GM19328 (cell line): Measurements from ENCODE around the gene AKR1B1.
"Not testable (repeated sequence)": the region's sequence is repeated elsewhere in the genome, so short reads cannot be mapped to it uniquely, and the experiment has no call there.

Source experiments
- ATAC-seq: cut with Tn5 transposase; IDR thresholded peaks from one replicate; pipeline ENCODE4 v1.9.1; 2021; ENCODE audit warnings: mild to moderate bottlenecking, moderate library complexity; ENCODE audit not compliant: unreplicated experiment

Gene AKR1B1

GRCh38 chr7:134458806-134459698, at the start of gene AKR1B1:
TSS of gene AKR1B1 (minus strand) at chr7:134459100. CDS start at chr7:134459062, 38 bp downstream.
- ATAC-seq, result peak; percentile 91

DNA sequence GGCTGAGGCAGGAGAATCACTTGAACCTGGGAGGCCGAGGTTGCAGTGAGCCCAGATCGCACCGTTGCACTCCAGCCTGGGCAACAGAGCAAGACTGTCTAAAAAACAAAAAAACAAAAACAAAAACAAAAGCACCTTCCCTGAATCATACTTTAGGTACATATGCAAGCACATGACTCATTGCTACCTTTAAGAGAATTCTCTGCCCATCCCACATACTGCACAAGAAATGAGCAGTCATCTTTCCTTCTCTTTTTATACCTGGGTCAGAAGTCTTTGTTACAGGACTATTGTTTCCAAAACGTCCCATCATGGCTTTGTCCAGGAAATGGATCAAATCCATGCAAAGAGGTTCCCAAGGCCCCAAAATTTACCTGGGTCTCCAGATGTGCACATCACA, 47.0 kb upstream of the AKR1B1 start:
- no peak for ATAC-seq

DNA sequence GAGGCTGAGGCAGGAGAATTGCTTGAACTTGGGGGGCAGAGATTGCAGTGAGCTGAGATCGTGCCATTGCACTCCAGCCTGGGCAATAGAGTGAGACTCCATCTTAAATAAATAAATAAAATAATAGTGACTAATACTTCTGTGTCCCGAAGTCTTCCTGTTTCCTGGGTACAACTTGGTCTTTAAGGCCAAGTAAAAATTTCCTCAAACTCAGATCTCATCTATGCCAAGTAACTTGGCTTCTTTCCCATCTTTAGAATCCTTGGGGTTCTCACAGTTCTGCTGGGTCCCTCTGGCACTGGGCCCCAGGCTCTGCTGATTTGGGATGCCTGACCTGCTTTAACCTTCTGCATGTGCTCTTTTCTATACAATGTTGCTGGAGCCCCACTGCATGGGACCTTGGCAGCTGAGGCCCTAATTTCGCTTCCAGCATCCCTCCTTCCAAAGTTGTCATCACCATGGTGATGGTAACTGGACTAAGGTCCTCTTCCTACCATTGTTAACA, 45.8 kb upstream of the AKR1B1 start:
- no peak for ATAC-seq

- ATAC-seq, result no peak
Measured at GRCh38 chr7:134502463-134503371, 43.8 kb upstream of the AKR1B1 start.

DNA sequence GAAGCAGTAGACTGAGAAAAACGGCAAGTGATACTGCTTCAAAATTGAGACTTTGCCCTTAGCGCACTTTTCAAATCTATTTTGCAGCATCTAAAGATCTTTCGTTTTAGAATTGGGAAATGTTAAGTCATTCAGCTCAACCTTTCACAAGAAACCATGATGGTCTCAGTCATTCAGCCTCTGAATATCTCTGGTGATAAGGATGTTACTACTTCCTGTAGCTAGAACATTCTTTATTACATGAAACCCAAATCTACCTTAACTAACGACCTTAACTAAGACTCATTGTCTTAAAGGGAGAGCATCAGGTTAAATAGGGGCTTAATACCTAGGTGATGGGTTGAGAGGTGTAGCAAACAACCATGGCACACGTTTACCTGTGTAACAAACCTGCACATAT, 42.1 kb upstream of the AKR1B1 start:
- ATAC-seq, result no peak

DNA sequence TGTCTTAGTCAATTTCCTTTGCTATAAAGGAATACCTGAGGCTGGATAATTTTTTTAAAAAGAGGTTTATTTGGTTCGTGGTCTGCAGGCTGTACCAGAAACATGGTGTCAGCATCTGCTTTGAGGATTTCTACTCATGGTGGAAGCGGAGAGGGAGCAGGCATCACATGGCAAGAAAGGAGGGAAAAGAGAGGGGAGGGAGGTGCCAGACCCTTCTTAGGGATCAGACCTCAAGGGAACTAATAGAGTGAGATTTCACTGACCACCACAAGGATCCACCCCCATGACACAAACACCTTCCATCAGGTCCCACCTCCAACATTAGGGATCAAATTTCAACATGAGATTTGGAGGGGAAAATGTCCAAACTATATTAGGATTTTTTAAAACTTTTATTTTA, 41.5 kb upstream of the AKR1B1 start:
- no peak for ATAC-seq

DNA sequence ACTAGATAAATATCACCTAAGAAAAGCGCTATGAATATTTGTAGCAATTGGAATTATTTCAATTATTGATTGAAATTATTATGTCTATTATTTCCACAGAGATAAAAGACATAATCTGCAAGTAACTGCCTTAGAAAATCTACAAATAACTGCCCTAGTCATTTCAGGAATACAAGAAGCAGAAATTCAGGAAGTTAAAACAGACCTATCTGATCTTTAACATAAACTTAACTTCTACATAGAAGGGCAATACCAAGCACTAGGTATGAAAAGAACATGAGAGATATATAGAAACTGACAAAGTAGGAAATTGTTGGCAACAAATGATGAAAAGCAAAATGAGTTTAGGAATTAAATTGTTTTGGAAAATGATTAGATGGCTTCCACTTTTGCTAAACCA, 36.6 kb upstream of the AKR1B1 start:
- ATAC-seq, result no peak

GRCh38 chr7:134493091-134493490, 34.2 kb upstream of the AKR1B1 start:
- ATAC-seq, result no peak

GRCh38 chr7:134487721-134488120, 28.8 kb upstream of the AKR1B1 start:
- not testable (repeated sequence) for ATAC-seq

DNA sequence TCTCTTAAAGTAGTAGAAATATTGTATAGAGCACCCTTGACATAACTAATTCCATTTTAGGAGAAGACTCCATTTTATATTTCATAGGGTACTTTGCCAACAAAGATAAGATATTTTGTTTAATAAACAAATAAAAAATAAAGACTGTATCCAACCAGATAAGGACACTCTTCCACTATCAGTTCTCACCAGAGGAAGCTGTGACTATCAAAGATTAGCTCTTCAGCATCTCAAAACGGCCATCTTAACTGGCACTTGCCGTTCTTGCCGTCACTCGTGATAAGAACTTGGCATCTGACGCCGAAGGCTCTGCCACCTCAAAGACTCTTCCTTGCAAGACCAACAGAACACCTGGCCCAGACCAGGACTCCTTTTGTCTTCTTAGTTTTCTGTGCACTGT, 26.3 kb upstream of the AKR1B1 start:
- ATAC-seq, result no peak

DNA sequence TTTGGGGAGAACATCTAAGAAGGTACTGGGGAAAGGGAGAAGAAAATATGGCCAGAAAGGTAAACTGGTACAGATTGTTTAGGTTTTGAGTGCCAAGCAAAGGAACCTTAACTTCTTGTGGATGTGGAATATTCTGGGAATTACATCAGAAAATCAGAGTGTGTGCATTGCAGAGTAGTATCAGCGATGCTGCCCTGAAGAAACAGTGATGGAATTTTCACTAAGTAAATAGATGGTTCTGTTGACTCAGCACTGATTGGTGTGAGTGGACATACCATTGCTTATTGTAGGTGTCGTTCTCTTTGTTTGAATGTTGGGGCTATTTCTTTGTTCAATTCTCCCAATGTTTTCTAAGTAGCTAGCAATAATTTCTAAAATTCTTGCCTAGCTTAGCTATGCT, 24.4 kb upstream of the AKR1B1 start:
- ATAC-seq, result no peak

- ATAC-seq, result no peak
Measured at GRCh38 chr7:134482858-134483257, 24.0 kb upstream of the AKR1B1 start.

GRCh38 chr7:134481167-134481566, 22.3 kb upstream of the AKR1B1 start:
- ATAC-seq, result no peak

GRCh38 chr7:134480730-134481129, 21.8 kb upstream of the AKR1B1 start:
- no peak for ATAC-seq

GRCh38 chr7:134480202-134480601, 21.3 kb upstream of the AKR1B1 start:
- ATAC-seq, result no peak

DNA sequence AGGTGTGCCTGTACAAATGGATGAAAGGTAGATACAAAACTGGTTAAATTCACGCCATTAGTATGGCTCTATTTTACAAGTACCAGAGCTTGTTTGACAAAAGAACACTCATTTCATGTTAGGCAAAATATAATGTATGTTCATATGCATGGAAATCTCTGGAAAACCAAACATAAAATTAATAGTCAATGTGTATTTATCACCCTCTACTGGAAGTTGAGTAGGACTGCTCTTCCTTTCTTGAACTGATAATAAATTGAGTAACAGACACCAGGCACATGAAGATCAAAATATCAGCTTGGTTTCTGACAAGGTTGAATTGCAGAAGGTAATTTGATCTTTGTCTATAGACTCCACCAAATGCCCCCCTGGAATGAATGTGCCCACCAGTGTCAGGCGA, 19.8 kb upstream of the AKR1B1 start:
- ATAC-seq, result no peak

DNA sequence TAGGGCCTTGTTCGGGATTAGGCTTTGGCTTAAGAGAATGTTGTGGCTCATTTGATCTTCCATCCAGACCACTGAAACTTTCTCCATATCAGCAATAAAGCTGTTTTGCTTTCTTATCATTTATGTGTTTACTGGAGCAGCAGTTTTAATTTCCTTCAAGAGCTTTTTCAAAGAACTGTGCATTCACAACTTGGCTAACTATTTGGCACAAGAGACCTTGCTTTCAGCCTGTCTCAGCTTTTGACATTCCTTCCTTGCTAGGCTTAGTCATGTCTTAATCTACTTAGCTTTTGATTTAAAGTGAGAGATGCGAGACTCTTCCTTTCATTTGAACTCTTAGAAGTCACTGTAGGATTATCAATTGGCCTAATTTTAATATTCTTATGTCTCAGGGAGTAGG, 19.1 kb upstream of the AKR1B1 start:
- no peak for ATAC-seq

- ATAC-seq, result no peak
Measured at GRCh38 chr7:134476044-134476443, 17.1 kb upstream of the AKR1B1 start.

DNA sequence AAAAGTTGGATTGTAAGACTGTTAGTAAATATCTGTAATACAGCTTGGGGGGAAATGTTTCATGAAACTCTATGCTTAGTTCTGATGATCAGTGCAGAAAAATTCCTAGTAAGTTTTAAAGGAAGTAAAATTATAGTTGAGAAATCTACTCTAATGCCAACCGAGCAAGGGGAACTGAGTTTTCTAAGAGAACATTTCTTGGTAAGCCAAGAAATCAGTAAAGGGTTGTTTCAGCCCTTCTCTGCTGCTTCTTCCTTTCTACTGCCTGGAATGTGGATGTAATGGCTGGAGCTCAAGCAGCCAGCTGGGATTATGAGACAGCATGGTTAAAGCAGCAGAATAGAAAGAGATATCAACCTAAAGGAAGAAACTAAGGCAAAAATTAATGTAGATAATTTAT, 15.9 kb upstream of the AKR1B1 start:
- no peak for ATAC-seq

DNA sequence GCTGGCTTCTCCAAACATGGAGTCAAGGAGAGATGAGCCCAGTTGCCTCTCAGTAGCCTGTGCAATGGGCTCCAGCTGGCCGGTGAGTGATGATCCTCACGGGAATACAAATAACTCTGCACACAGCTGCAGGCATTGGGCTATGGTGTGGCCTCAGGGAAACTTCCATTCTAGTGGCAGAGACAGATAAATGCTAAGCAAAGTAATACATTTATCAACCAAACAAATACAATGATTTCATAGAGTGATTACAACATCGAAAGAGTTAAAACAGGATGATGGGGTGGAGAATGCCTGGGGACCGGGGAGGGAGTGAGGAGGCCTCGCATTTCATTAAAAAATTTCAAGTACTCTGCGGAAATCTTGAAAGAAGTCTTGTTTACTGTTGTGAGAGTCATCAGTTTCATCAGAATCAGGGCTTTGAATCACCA, 15.0 kb upstream of the AKR1B1 start:
- ATAC-seq, result no peak

GRCh38 chr7:134472572-134473244, 13.8 kb upstream of the AKR1B1 start:
- no peak for ATAC-seq
